OCI-LY1 (cell line): Measurements from ENCODE around the gene RAX2.
"Not testable (repeated sequence)": the region's sequence is repeated elsewhere in the genome, so short reads cannot be mapped to it uniquely, and the experiment has no call there.

Experiments used
- EZH2 ChIP-seq: fragments of 200-600 bp; sonication (generic), shearing (Covaris generic); IDR thresholded peaks from 2 replicates; pipeline ENCODE4 v1.8.0; 2017; ENCODE audit warnings: borderline replicate concordance, mixed run types, mild to moderate bottlenecking, antibody characterized with exemption, low read length, moderate library complexity, mixed read lengths
- TF ChIP-seq, protein P1 (sequence below): fragments of 200-600 bp; sonication (generic), shearing (Covaris generic); IDR thresholded peaks from 2 replicates; pipeline ENCODE4 v1.5.1; 2017; ENCODE audit warnings: mild to moderate bottlenecking, antibody characterized with exemption, low read length, moderate library complexity, mixed read lengths

DNA sequence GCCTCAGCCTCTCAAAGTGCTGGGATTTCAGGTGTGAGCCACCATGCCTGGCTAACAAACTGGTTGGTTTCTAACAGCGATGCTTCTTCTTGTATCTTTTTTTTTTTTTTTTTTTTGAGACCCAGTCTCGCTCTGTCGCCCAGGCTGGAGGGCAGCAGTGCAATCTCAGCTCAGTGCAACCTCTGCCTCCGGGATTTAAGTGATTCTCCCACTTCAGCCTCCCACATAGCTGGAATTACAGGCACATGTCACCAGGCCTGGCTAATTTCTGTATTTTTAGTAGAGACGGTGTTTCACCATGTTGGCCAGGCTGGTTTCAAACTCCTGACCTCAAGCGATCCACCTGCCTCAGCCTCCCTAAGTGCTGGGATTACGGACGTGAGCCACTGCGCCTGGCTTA is 44.1 kb upstream of the RAX2 start:
- TF ChIP-seq, protein P1, sequence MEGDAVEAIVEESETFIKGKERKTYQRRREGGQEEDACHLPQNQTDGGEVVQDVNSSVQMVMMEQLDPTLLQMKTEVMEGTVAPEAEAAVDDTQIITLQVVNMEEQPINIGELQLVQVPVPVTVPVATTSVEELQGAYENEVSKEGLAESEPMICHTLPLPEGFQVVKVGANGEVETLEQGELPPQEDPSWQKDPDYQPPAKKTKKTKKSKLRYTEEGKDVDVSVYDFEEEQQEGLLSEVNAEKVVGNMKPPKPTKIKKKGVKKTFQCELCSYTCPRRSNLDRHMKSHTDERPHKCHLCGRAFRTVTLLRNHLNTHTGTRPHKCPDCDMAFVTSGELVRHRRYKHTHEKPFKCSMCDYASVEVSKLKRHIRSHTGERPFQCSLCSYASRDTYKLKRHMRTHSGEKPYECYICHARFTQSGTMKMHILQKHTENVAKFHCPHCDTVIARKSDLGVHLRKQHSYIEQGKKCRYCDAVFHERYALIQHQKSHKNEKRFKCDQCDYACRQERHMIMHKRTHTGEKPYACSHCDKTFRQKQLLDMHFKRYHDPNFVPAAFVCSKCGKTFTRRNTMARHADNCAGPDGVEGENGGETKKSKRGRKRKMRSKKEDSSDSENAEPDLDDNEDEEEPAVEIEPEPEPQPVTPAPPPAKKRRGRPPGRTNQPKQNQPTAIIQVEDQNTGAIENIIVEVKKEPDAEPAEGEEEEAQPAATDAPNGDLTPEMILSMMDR, result not testable (repeated sequence)
- not testable (repeated sequence) for TF ChIP-seq EZH2
